ENCODE measurements around the gene PKN1.
A peak's percentile ranks its signal among the peaks of the same experiment; 100 is the strongest.

- TF ChIP-seq CTCF (IDR thresholded peaks at IDR 0.05): no peak
- TF ChIP-seq POLR2A (IDR thresholded peaks at IDR 0.05): no peak
- no peak for TF ChIP-seq EP300 (IDR thresholded peaks at IDR 0.05)
- TF ChIP-seq POLR2AphosphoS5 (IDR thresholded peaks at IDR 0.05): peak; percentile 11 to 60 (median 11)
These were observed 1.6 kb downstream of the PKN1 start for GRCh38 chr19:14434543-14435319.

All from stomach (tissue), 4 donors.